Ishikawa (cell line): ENCODE results near the gene POLD2.

ENCODE experiments used
- CEBPB ChIP-seq: IDR thresholded peaks from 2 replicates; pipeline ENCODE4 v1.6.1; 2012
- CREB1 ChIP-seq: IDR thresholded peaks from 2 replicates; pipeline ENCODE4 v1.6.1; 2012; ENCODE audit warnings: low read depth
- EGR1 ChIP-seq: IDR thresholded peaks from 2 replicates; pipeline ENCODE4 v1.6.1; 2012
- EP300 ChIP-seq: IDR thresholded peaks from 2 replicates; pipeline ENCODE4 v1.6.1; 2012; ENCODE audit warnings: borderline replicate concordance
- FOXM1 ChIP-seq: IDR thresholded peaks from 2 replicates; pipeline ENCODE4 v1.6.1; 2012; ENCODE audit warnings: low read depth, borderline replicate concordance
- MAX ChIP-seq: IDR thresholded peaks from 2 replicates; pipeline ENCODE4 v1.6.1; 2012
- NFIC ChIP-seq: IDR thresholded peaks from 2 replicates; pipeline ENCODE4 v1.6.1; 2012
- RAD21 ChIP-seq: IDR thresholded peaks from 2 replicates; pipeline ENCODE4 v1.6.1; 2012; ENCODE audit warnings: low read depth
- REST ChIP-seq: IDR thresholded peaks from 2 replicates; pipeline ENCODE4 v1.6.1; 2012; ENCODE audit warnings: low read depth, mild to moderate bottlenecking
- TAF1 ChIP-seq: IDR thresholded peaks from 2 replicates; pipeline ENCODE4 v1.6.1; 2012; ENCODE audit warnings: low read depth, mild to moderate bottlenecking
- TCF12 ChIP-seq: IDR thresholded peaks from 2 replicates; pipeline ENCODE4 v1.6.1; 2012; ENCODE audit warnings: low read depth
- TEAD4 ChIP-seq: IDR thresholded peaks from 2 replicates; pipeline ENCODE4 v1.6.1; 2012
- USF1 ChIP-seq: IDR thresholded peaks from 2 replicates; pipeline ENCODE4 v1.6.1; 2012
- YY1 ChIP-seq: IDR thresholded peaks from 2 replicates; pipeline ENCODE4 v1.6.1; 2012; ENCODE audit warnings: low read depth
- ZBTB7A ChIP-seq: IDR thresholded peaks from 2 replicates; pipeline ENCODE4 v1.6.1; 2012; ENCODE audit warnings: low read depth

POLD2 gene

GRCh38 chr7:44076101-44076895 lies 47.0 kb downstream of the POLD2 start:
- TF ChIP-seq EGR1: no peak
- no peak for TF ChIP-seq TAF1
- no peak for TF ChIP-seq RAD21
- TF ChIP-seq CREB1: no peak
- no peak for TF ChIP-seq TEAD4
- no peak for TF ChIP-seq TCF12
- TF ChIP-seq YY1: no peak
- TF ChIP-seq ZBTB7A: no peak
- TF ChIP-seq MAX: no peak
- TF ChIP-seq REST: no peak
- no peak for TF ChIP-seq FOXM1
- no peak for TF ChIP-seq CEBPB
- no peak for TF ChIP-seq EP300
- no peak for TF ChIP-seq USF1
- TF ChIP-seq NFIC: no peak

GRCh38 chr7:44075296-44076075 lies 47.9 kb downstream of the POLD2 start:
- TF ChIP-seq FOXM1 (no peak), YY1 (no peak), RAD21 (no peak), ZBTB7A (no peak), EGR1 (no peak), USF1 (no peak), MAX (no peak), CREB1 (no peak), TEAD4 (no peak), TCF12 (no peak)

GRCh38 chr7:44074349-44074695 lies 49.0 kb downstream of the POLD2 start:
- TF ChIP-seq TEAD4: no peak
- no peak for TF ChIP-seq TCF12
- no peak for TF ChIP-seq NFIC
- no peak for TF ChIP-seq MAX
- no peak for TF ChIP-seq CREB1
- no peak for TF ChIP-seq FOXM1
- TF ChIP-seq USF1: no peak
- no peak for TF ChIP-seq EP300
- no peak; the same call in 1 of the 2 replicates for TF ChIP-seq ZBTB7A
- no peak for TF ChIP-seq TAF1
- no peak for TF ChIP-seq EGR1
- no peak for TF ChIP-seq CEBPB
- TF ChIP-seq REST: no peak
- no peak for TF ChIP-seq YY1

GRCh38 chr7:44073664-44074348 lies 49.5 kb downstream of the POLD2 start:
- TF ChIP-seq TAF1 (no peak; the same call in 1 of the 2 replicates), NFIC (peak; percentile 87), USF1 (no peak), EP300 (peak; percentile 42; the same call in 1 of the 2 replicates), CREB1 (no peak; the same call in 1 of the 2 replicates), YY1 (no peak), TCF12 (peak; percentile 63), ZBTB7A (no peak; the same call in 1 of the 2 replicates), CEBPB (no peak), EGR1 (no peak), FOXM1 (no peak), TEAD4 (peak; percentile 12; the same call in 1 of the 2 replicates), RAD21 (peak; percentile 13; the same call in 1 of the 2 replicates), REST (no peak), MAX (peak; percentile 15)
